K562 (cell line): Measurements from ENCODE around the gene CRIP3. TPM values are rescaled to one million over a fixed set of nuclear protein-coding genes. Genes with fewer than 3 reads are reported as not detected.

Source experiments
- ATAC-seq: fragments of 200-7000 bp; cut with Tn5 transposase; 3 replicates; pipeline ENCODE4 v1.9.1; 2020; ENCODE audit warnings: moderate library complexity
- BruUV-seq: library from RNA; stranded (reverse); fragments of 400-500 nt; replicated peaks from 2 replicates; lab custom pipeline; 2021; lab: Mats Ljungman, UMichigan
- CTCF ChIA-PET: fragments of 300-600 bp; formaldehyde crosslinking; extraction: SDS; loops from one replicate; lab custom pipeline; 2021; ENCODE audit warnings: low intra/inter-chr PET ratio; lab: Yijun Ruan, JAX
- POLR2A ChIA-PET: fragments of 300-600, 350-650 bp; sonication (Branson Sonifier 250); formaldehyde crosslinking; extraction: SDS; loops from one replicate; lab custom pipeline; 2021; ENCODE audit warnings: antibody characterized with exemption, inconsistent platforms; lab: Yijun Ruan, JAX
- DNase-seq, 4 experiments: peaks; one replicate each; pipeline versions ENCODE4 v3.0.0 to v3.0.0-alpha.2; 2011 to 2018; ENCODE audit warnings: low spot score in 3 of 4, mixed read lengths in 3 of 4; ENCODE audit errors: extremely low read depth in 1 of 4
- FAIRE-seq: peaks from 2 replicates; lab custom pipeline; 2011; peaks lifted over from hg19 to GRCh38; lab: Jason Lieb, UNC
- H2AFZ ChIP-seq: 2 replicates; pipeline ENCODE4 v1.6.0; 2011; ENCODE audit warnings: low read depth, low read length, control low read depth, inconsistent platforms
- H3K27ac ChIP-seq: fragments of 200-600 bp; 3 replicates; pipeline ENCODE4 v1.8.0; 2011; ENCODE audit warnings: low read depth, mild to moderate bottlenecking, control low read depth, inconsistent platforms, low read length, moderate library complexity, mixed read lengths; ENCODE audit errors: extremely low read depth
- H3K27me3 ChIP-seq, 2 experiments: fragments of 300-600 bp in 1 of 2; 2 replicates in 1 of 2; 3 replicates in 1 of 2; pipeline versions ENCODE4 v1.6.0 to v1.8.0; 2011; ENCODE audit warnings: inconsistent platforms in 2 of 2, low read length in 2 of 2, mild to moderate bottlenecking in 1 of 2, mixed read lengths in 1 of 2, moderate library complexity in 1 of 2; ENCODE audit not compliant: control insufficient read depth in 2 of 2, insufficient read depth in 2 of 2
- H3K36me3 ChIP-seq: fragments of 300-600 bp; 3 replicates; pipeline ENCODE4 v1.8.0; 2011; ENCODE audit warnings: mild to moderate bottlenecking, low read length, inconsistent platforms; ENCODE audit not compliant: control insufficient read depth, insufficient read depth
- H3K4me1 ChIP-seq, 2 experiments: fragments of 200-600 bp in 1 of 2; replicated peaks in 1 of 2; 2 replicates in 1 of 2; 3 replicates in 1 of 2; pipeline versions ENCODE4 v1.5.1 to v1.8.0; 2011; ENCODE audit warnings: inconsistent platforms in 2 of 2, low read length in 2 of 2, mild to moderate bottlenecking in 1 of 2, mixed read lengths in 1 of 2, moderate library complexity in 1 of 2; ENCODE audit not compliant: control insufficient read depth in 2 of 2, insufficient read depth in 2 of 2
- H3K4me2 ChIP-seq: 2 replicates; pipeline ENCODE4 v1.6.1; 2011; ENCODE audit warnings: low read length, control low read depth, inconsistent platforms, mixed read lengths; ENCODE audit not compliant: insufficient read depth
- H3K4me3 ChIP-seq: fragments of 200-600 bp; sonication (generic), shearing (Covaris generic); 2 replicates; pipeline ENCODE4 v1.5.1; 2016; ENCODE audit warnings: control low read depth, inconsistent platforms
- H3K79me2 ChIP-seq: fragments of 200-600 bp; 3 replicates; pipeline ENCODE4 v1.8.0; 2011; ENCODE audit warnings: low read length, inconsistent platforms; ENCODE audit not compliant: control insufficient read depth, insufficient read depth
- H3K9ac ChIP-seq, 2 experiments: 2 replicates each; pipeline versions ENCODE4 v1.6.0 to v1.6.1; 2011; ENCODE audit warnings: low read depth in 2 of 2, low read length in 2 of 2, control low read depth in 1 of 2, inconsistent platforms in 1 of 2, mild to moderate bottlenecking in 1 of 2, mixed read lengths in 1 of 2; ENCODE audit not compliant: insufficient read depth in 1 of 2
- H3K9me1 ChIP-seq: one replicate; pipeline ENCODE4 v1.6.0; 2011; ENCODE audit warnings: inconsistent platforms, mild to moderate bottlenecking, low read length, moderate library complexity; ENCODE audit not compliant: control insufficient read depth, insufficient read depth
- H3K9me3 ChIP-seq: replicated peaks from 2 replicates; pipeline ENCODE4 v1.5.1; 2011; ENCODE audit warnings: low read depth, low read length, inconsistent platforms; ENCODE audit not compliant: control insufficient read depth, insufficient read depth
- H4K20me1 ChIP-seq: replicated peaks from 2 replicates; pipeline ENCODE4 v1.6.1; 2011; ENCODE audit warnings: low read length, inconsistent platforms, mixed read lengths; ENCODE audit not compliant: control insufficient read depth, insufficient read depth
- BDP1 ChIP-seq: IDR thresholded peaks from 3 replicates; pipeline ENCODE4 v1.6.1; 2011; ENCODE audit not compliant: insufficient read length, insufficient read depth
- CC2D1A ChIP-seq: fragments of 450-650 bp; IDR thresholded peaks from 2 replicates; pipeline ENCODE4 v1.6.1; 2017; ENCODE audit warnings: mild to moderate bottlenecking
- FOS ChIP-seq: IDR thresholded peaks from 3 replicates; pipeline ENCODE4 v1.6.1; 2011; ENCODE audit not compliant: insufficient read length; ENCODE audit errors: extremely low read depth
- FOSL1 ChIP-seq: fragments of 200-800 bp; sonication (Bioruptor generic); conservative IDR thresholded peaks from 2 replicates; pipeline ENCODE4 v1.6.1; 2016; ENCODE audit warnings: missing genetic modification characterization, missing compliant biosample characterization
- JUN ChIP-seq, 2 experiments: sonication (generic) in 1 of 2; formaldehyde crosslinking in 1 of 2; IDR thresholded peaks; 2 replicates each; pipeline versions ENCODE4 v1.6.1 to v1.8.0; 2012 to 2022; ENCODE audit warnings: borderline replicate concordance in 2 of 2, mild to moderate bottlenecking in 2 of 2, improper control_type of control experiment in 1 of 2, low read depth in 1 of 2, low read length in 1 of 2, missing genetic modification reagents in 1 of 2
- JUND ChIP-seq, 2 experiments: IDR thresholded peaks; 2 replicates in 1 of 2; 3 replicates in 1 of 2; pipeline ENCODE4 v1.6.1; 2011; ENCODE audit warnings: borderline replicate concordance in 2 of 2, low read depth in 2 of 2, low read length in 2 of 2, improper control_type of control experiment in 1 of 2, missing biosample characterization in 1 of 2, missing genetic modification characterization in 1 of 2, missing genetic modification reagents in 1 of 2
- KDM5B ChIP-seq: fragments of 200-600 bp; sonication (generic); IDR thresholded peaks from 2 replicates; pipeline ENCODE4 v1.6.1; 2012; ENCODE audit warnings: low read depth, mild to moderate bottlenecking, moderate library complexity, low read length, control low read depth, inconsistent platforms; ENCODE audit not compliant: insufficient replicate concordance
- MECOM ChIP-seq: fragments of 250-450 bp; sonication (Bioruptor Pico); IDR thresholded peaks from 2 replicates; pipeline ENCODE4 v1.8.0; 2022; ENCODE audit warnings: inconsistent platforms
- MED1 ChIP-seq: sonication (generic); formaldehyde crosslinking; IDR thresholded peaks from 2 replicates; pipeline ENCODE4 v1.8.1; 2023; ENCODE audit warnings: missing genetic modification reagents, borderline replicate concordance
- MEIS2 ChIP-seq: fragments of 450-650 bp; IDR thresholded peaks from 2 replicates; pipeline ENCODE4 v1.6.1; 2014; ENCODE audit warnings: mild to moderate bottlenecking; ENCODE audit not compliant: partially characterized antibody
- POLR3A ChIP-seq: IDR thresholded peaks from 2 replicates; pipeline ENCODE4 v1.6.1; 2011; ENCODE audit warnings: borderline replicate concordance, mild to moderate bottlenecking, moderate library complexity; ENCODE audit not compliant: insufficient read length, insufficient read depth; ENCODE audit errors: extremely low read depth
- PTTG1 ChIP-seq: fragments of 450-650 bp; IDR thresholded peaks from 2 replicates; pipeline ENCODE4 v1.6.1; 2016; ENCODE audit warnings: low read depth, mild to moderate bottlenecking, missing genetic modification characterization, missing compliant biosample characterization
- RBM17 ChIP-seq: fragments of 200-400 bp; formaldehyde crosslinking; IDR thresholded peaks from 2 replicates; pipeline ENCODE4 v1.6.1; 2017; ENCODE audit warnings: low read depth, mild to moderate bottlenecking, low read length, borderline replicate concordance
- SAP30 ChIP-seq: fragments of 200-600 bp; sonication (generic); IDR thresholded peaks from 2 replicates; pipeline ENCODE4 v1.6.1; 2012; ENCODE audit warnings: borderline replicate concordance, low read depth, mild to moderate bottlenecking, moderate library complexity, low read length, control low read depth, inconsistent platforms; ENCODE audit not compliant: insufficient read depth, poor library complexity, severe bottlenecking
- SUPT5H ChIP-seq: fragments of 450-650 bp; IDR thresholded peaks from 2 replicates; pipeline ENCODE4 v1.6.1; 2016
- TEAD4 ChIP-seq, 2 experiments: sonication (generic) in 1 of 2; formaldehyde crosslinking in 1 of 2; IDR thresholded peaks; 2 replicates each; pipeline versions ENCODE4 v1.6.1 to v1.8.0; 2012 to 2022; ENCODE audit warnings: borderline replicate concordance in 1 of 2, inconsistent platforms in 1 of 2, low read length in 1 of 2, mild to moderate bottlenecking in 1 of 2, missing genetic modification reagents in 1 of 2
- ZNF589 ChIP-seq: fragments of 200-800 bp; sonication (Bioruptor generic); IDR thresholded peaks from 2 replicates; pipeline ENCODE4 v1.6.1; 2016; ENCODE audit warnings: low read depth, missing genetic modification characterization, missing compliant biosample characterization
- ZZZ3 ChIP-seq: fragments of 450-650 bp; IDR thresholded peaks from 2 replicates; pipeline ENCODE4 v1.6.1; 2016; ENCODE audit warnings: antibody characterized with exemption, mild to moderate bottlenecking, moderate library complexity
- WGBS: fragments of 100-300 bp; shearing (Covaris generic); methylation state at CpG from one replicate; pipeline ENCODE4 v1.1.6; 2016; ENCODE audit warnings: low coverage, mixed read lengths; ENCODE audit not compliant: insufficient coverage; ENCODE audit errors: missing lambda C conversion rate; 5-methylcytosine and 5-hydroxymethylcytosine counted together
- in situ Hi-C: fragments of 300-500 bp; cut with MboI; formaldehyde crosslinking; loops from 4 replicates; pipeline ENCODE4 v1.15.0; 2018; ENCODE audit warnings: inconsistent platforms, mixed read lengths
- intact Hi-C: fragments of 100-400 bp; cut with micrococcal nuclease; formaldehyde crosslinking; loops from 2 replicates; pipeline ENCODE4 v1.14.2; 2022
- polyA plus RNA-seq, 8 experiments: library from polyadenylated mRNA; depleted of rRNA in 4 of 8; stranded (reverse) in 5 of 8; unstranded in 3 of 8; fragments of >200 nt; fragmentation: Nextera tagmentation in 2 of 8; fragmentation: Illumina TruSeq in 1 of 8; extraction: Ambion mirVana in 2 of 8; extraction: Trizol in 1 of 8; gene quantifications; 2 replicates each; pipeline versions ENCODE4 v1.2.1 to v1.2.3, GENCODE V29; 2011 to 2014; ENCODE audit warnings: inconsistent platforms in 1 of 8, missing spikeins in 1 of 8
- total RNA-seq, 7 experiments: library from RNA; depleted of rRNA in 6 of 7; stranded (reverse); fragments of >200 nt in 6 of 7; fragmentation: Illumina TruSeq in 2 of 7; extraction: Trizol in 2 of 7; gene quantifications; 2 replicates each; pipeline versions ENCODE4 v1.2.1 to v1.2.3, GENCODE V29; 2011 to 2021; ENCODE audit warnings: low replicate concordance in 1 of 7
- TF ChIP-seq, protein P1 (sequence below), 2 experiments: fragments of 450-650 bp in 1 of 2; sonication (generic) in 1 of 2; formaldehyde crosslinking in 1 of 2; IDR thresholded peaks in 1 of 2; conservative IDR thresholded peaks in 1 of 2; 2 replicates each; pipeline versions ENCODE4 v1.6.1 to v1.8.1; 2016 to 2023; ENCODE audit warnings: mild to moderate bottlenecking in 2 of 2, moderate library complexity in 2 of 2, inconsistent platforms in 1 of 2, missing genetic modification reagents in 1 of 2

The CRIP3 gene
- total and polyA plus RNA-seq, 9 of the 15 experiments (the other 6 are each of a cell fraction or from before 2014, with no cell fraction given), result 0.36 to 2.1 (median 0.87) TPM

GRCh38 chr6:43331470-43331869, 22.8 kb upstream of the CRIP3 start (continued):
- TF ChIP-seq MED1 (CRISPR knock-in tag), result no peak
- no peak for TF ChIP-seq RBM17
- TF ChIP-seq KDM5B, result no peak
- no peak for TF ChIP-seq SUPT5H
- no peak for TF ChIP-seq ZZZ3

DNA sequence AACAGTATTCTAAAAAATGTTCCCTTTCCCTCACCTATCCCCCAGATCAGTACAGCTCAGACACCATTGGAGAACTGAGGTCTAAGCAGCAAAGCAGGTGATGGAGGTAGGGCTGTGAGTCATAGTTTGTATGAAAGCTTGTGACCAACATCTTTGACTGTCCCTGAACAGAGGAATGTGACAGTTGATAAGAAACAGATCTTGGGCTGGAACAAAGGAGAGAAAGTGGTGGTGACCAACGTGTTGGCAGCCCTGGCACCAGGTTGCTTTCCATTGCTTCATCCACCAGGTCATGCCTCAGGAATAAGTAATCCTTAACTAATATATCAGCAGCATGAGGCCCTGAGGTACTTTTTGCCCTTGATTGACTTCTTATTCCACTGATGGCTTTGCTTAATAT, 19.9 kb upstream of the CRIP3 start:
- H3K27ac ChIP-seq, result no peak overlapping the region
- no peak overlapping the region for H3K4me2 ChIP-seq
- intact Hi-C loops (no loop called here), in situ Hi-C loops (no loop called here)
- peak; percentile 63; the same call in 2 of the 3 replicates for ATAC-seq
- H2AFZ ChIP-seq, result no peak overlapping the region
- WGBS, result 0% methylated on average over 1 of the region's 1 CpG
- ChIA-PET CTCF (no interaction called here), POLR2A (interaction anchor here (0.6 to 1.7 kb wide), 6 partner anchors 10 to 408 kb away, joined by 3 to 6 read pairs (median 3); partner anchors contain the start of gene CRIP3)
- H3K4me1 ChIP-seq, result no peaks in the 10 kb centered on the region; a peak in 1 of 5 replicates
- no TSS peak for BruUV-seq
- no peaks in the 10 kb centered on the region for H3K79me2 ChIP-seq
- no peak overlapping the region for H3K9ac ChIP-seq
- H3K9me1 ChIP-seq, result no peaks in the 10 kb centered on the region
- H3K9me3 ChIP-seq, result no peaks in the 10 kb centered on the region
- H3K27me3 ChIP-seq, result peaks cover 4 to 7% of the 10 kb centered on the region in 2 experiments; a peak in 1 of 5 replicates
- no peaks in the 10 kb centered on the region for H4K20me1 ChIP-seq
- DNase-seq, result peak in 2 of 4 experiments; percentile 27 to 37
- no peak overlapping the region for H3K4me3 ChIP-seq
- no peak for FAIRE-seq
- H3K36me3 ChIP-seq, result no peaks in the 10 kb centered on the region
- TF ChIP-seq POLR3A (no peak), CC2D1A (no peak), FOSL1 (tag) (peak; percentile 51), SAP30 (no peak), BDP1 (no peak), MEIS2 (peak; percentile 30), JUND (IDR thresholded peaks at IDR 0.05; ENCODE audit: borderline replicate concordance, low read depth, low read length) (peak; percentile 75; the same call in 1 of the 2 replicates), JUND (tag; IDR thresholded peaks at IDR 0.05; ENCODE audit: borderline replicate concordance, low read depth, low read length) (peak; percentile 50; the same call in 1 of the 3 replicates), JUN (IDR thresholded peaks at IDR 0.05; ENCODE audit: borderline replicate concordance, low read depth, low read length) (0 out of 2 replicates have a peak, but pooled peaks have one; percentile 41), JUN (CRISPR knock-in tag; IDR thresholded peaks at IDR 0.05; ENCODE audit: borderline replicate concordance) (no peak), ZNF589 (0 out of 2 replicates have a peak, but pooled peaks have one; percentile 31), PTTG1 (tag) (no peak), FOS (no peak), TEAD4 (IDR thresholded peaks at IDR 0.05; ENCODE audit: low read length) (no peak), TEAD4 (CRISPR knock-in tag; IDR thresholded peaks at IDR 0.05; ENCODE audit: borderline replicate concordance) (no peak), MECOM (CRISPR knock-in tag) (no peak)
- TF ChIP-seq, protein P1, sequence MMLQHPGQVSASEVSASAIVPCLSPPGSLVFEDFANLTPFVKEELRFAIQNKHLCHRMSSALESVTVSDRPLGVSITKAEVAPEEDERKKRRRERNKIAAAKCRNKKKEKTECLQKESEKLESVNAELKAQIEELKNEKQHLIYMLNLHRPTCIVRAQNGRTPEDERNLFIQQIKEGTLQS (IDR thresholded peaks at IDR 0.05), result peak; percentile 51; the same call in 1 of the 2 replicates
- TF ChIP-seq, protein P1 (CRISPR knock-in tag; conservative IDR thresholded peaks at IDR 0.05), result no peak
